HG02571 (cell line): ENCODE results near the gene LRP1.

Source experiments
- ATAC-seq: cut with Tn5 transposase; IDR thresholded peaks from one replicate; pipeline ENCODE4 v1.9.1; 2021; ENCODE audit warnings: mild to moderate bottlenecking, moderate library complexity; ENCODE audit not compliant: unreplicated experiment

The LRP1 gene

GRCh38 chr12:57133013-57133569 is 4.8 kb downstream of the LRP1 start:
- ATAC-seq = no peak

DNA sequence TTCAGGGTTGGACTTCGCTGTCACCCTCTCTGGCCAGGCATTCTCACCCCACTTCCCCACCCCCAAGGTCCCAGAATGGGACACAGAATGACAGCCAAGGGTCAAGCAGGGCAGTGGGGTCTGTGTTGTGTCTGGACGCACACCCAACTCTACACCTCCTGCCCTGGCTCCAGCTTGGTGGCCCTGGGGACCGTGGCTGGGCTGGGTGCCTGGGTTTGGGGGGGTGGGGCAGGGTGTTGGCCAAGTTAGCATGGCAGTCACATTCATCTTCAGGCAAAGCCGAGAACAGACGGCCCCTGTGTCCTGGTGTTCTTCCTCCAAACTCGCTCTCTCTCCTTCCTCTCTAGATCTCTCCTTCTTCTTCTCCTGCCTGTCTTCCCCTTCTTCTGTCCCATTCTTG is 5.6 kb downstream of the LRP1 start:
- no peak for ATAC-seq

DNA sequence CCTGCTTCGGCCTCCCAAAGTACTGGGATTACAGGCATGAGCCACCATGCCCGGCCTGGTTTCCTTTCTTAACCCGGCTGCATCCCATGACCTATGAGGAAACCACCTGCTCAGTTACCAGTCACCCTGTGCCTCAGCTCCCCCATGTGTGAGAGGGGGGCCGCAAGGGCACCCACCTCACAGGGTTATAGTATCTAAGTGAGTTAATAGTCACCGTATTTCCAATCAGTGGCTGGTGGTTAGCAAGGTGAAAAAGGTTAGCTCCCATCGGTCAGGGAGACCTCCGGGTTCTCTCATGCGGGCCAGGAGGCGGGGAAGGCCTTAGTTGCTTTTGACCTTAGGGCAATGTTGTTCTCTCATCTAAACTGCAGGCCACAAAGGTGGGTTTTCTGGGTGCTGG is 6.7 kb downstream of the LRP1 start:
- ATAC-seq = no peak

GRCh38 chr12:57135527-57136326 is 7.4 kb downstream of the LRP1 start:
- ATAC-seq = no peak

GRCh38 chr12:57138526-57139272 is 10.4 kb downstream of the LRP1 start:
- ATAC-seq = no peak

DNA sequence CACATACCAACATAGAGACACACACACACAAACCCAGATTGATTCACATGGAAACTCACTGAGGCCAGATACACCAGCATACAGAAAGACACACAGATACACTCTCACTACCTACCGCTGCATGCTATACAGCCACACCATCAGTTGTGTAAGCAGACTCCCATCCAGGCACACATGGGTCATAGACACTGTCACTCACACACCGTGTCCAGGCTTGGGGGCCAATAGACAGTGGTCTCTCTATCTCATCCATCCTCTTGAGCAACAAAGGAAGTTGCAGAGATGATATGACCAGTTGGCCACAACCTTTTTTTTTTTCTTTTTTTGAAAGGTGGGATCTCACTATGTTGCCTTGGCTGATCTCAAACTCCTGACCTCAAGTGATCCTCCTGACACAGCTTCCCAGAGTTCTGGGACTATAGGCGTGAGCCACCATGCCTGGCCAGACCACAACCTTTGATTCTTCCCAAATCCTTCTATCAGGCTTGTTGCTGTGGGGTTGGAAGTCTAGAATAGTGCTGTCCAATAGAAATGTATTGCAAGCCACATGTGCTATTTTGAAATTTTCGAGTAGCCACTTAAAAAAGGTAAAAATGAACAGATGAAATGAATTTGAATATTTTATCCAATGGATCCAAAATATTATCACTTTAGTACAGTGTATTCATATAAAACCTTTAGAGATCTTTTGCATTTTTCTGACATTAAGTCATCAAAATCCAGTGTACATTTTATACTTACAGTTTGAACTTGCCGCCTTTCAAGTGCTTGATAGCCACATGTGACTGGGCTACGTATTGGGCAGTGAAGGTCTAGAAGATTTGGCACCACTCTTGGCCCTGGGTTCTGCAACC is 11.7 kb downstream of the LRP1 start:
- ATAC-seq = no peak

GRCh38 chr12:57141249-57141648 is 13.0 kb downstream of the LRP1 start:
- no peak for ATAC-seq

DNA sequence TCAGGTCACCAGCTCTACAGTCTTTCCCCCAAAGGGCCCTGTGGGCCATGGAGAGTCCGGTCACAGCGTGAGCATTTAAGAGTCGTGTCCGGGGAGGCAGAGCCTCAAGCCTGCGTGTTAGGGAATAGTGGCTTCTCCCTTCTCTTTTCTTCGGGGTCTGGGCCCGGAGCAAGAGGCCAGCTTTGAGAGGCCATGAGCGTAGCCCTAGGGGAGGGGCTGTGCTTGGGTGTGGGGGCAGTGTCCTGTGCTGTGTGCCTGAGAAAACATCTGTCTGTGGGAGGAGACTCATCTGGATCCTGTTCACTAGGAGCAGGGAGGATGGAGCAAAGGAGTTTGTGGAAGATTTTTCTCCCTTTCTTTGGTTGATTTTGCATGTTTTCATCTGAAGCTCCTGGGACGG is 13.8 kb downstream of the LRP1 start:
- no peak for ATAC-seq

DNA sequence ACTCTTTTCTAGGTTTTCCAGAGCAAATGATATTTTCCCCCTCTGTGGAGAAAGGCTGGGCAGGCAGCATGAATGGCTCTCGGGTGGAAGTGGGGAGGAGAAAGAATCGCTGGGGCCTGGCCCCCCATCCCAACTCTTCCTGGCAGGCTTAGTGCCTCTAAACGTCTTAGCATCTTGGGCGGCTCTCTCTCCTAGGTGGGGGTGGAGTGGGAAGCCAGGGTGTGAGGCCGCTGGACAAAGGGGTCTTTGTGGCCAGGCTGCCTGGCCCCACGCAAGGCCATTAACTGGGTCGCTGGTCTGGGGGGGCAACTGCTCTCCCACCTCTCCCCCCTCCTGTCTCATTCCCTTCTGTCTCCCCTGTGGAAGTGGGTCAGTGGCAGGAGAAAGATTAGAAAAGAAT is 14.4 kb downstream of the LRP1 start:
- ATAC-seq = no peak

- ATAC-seq = no peak
Observed at GRCh38 chr12:57143454-57143853, 15.2 kb downstream of the LRP1 start.

GRCh38 chr12:57145460-57146059 is 17.3 kb downstream of the LRP1 start:
- no peak for ATAC-seq

- no peak for ATAC-seq
Observed at GRCh38 chr12:57146092-57146491, 17.8 kb downstream of the LRP1 start.

GRCh38 chr12:57146961-57147944 is 19.0 kb downstream of the LRP1 start, which contains the start of gene LRP1-AS:
LRP1-AS (minus strand) TSS chr12:57147619.
- no peak for ATAC-seq

GRCh38 chr12:57148469-57149244 is 20.4 kb downstream of the LRP1 start:
- no peak for ATAC-seq

- ATAC-seq = no peak
Observed at GRCh38 chr12:57149245-57149900, 21.1 kb downstream of the LRP1 start.

- ATAC-seq = no peak
Observed at GRCh38 chr12:57150400-57151000, 22.2 kb downstream of the LRP1 start.

GRCh38 chr12:57151741-57152630 is 23.7 kb downstream of the LRP1 start:
- ATAC-seq = no peak
